ENCODE data around the gene PWWP2B. TPM values are rescaled to one million over a fixed set of nuclear protein-coding genes. Genes with fewer than 3 reads are reported as not detected.

Gene PWWP2B
- total and polyA plus RNA-seq, 10 of the 15 experiments (the other 5 are each of a cell fraction or from before 2014, with no cell fraction given) = 0.04 to 0.87 (median 0.35) TPM; not detected in 4

GRCh38 chr10:132434405-132435005 lies 37.5 kb downstream of the PWWP2B start:
- in situ Hi-C loops (cut with MboI) = no loop called here
- no TSS peak for BruUV-seq (replicated peaks)

More at GRCh38 chr10:132434405-132435005, 37.5 kb downstream of the PWWP2B start:
- H3K4me3 ChIP-seq = no peak overlapping the region
- intact Hi-C loops (cut with micrococcal nuclease; ENCODE audit: unreplicated experiment) = no loop called here
- no peak overlapping the region for H3K27ac ChIP-seq (ENCODE audit: control insufficient read depth, insufficient read depth)
- H3K36me3 ChIP-seq (ENCODE audit: control insufficient read depth in 2 of 2, insufficient read depth in 2 of 2, low read length in 1 of 2) = no peaks in the 10 kb centered on the region
- H3K4me1 ChIP-seq (ENCODE audit: control insufficient read depth, insufficient read depth, low read length) = no peaks in the 10 kb centered on the region
- 0 out of 2 replicates have a peak overlapping the region, but pooled peaks have one; percentile 20 for H3K9ac ChIP-seq (ENCODE audit: control insufficient read depth, insufficient read depth, low read length)
- peak overlapping the region; percentile 88 for H2AFZ ChIP-seq (ENCODE audit: control insufficient read depth, low read depth, low read length)
- H3K9me3 ChIP-seq (replicated peaks; ENCODE audit: control insufficient read depth, insufficient read depth, low read length) = no peaks in the 10 kb centered on the region
- 30% methylated on average over 12 of the region's 12 CpGs for WGBS (ENCODE audit: insufficient coverage, insufficient replicate concordance, low lambda C conversion rate, missing lambda C conversion rate)
- no peaks in the 10 kb centered on the region for H4K20me1 ChIP-seq (ENCODE audit: control insufficient read depth, insufficient read depth)
- no peaks in the 10 kb centered on the region for H3K79me2 ChIP-seq (ENCODE audit: control insufficient read depth, insufficient read depth, low read length)
- ChIA-PET RAD21 (ENCODE audit: unreplicated experiment) (no interaction called here), SMC1A (ENCODE audit: uncharacterized antibody, unreplicated experiment) (no interaction called here), POLR2A (no interaction called here), CTCF (no interaction called here)
- no peaks in the 10 kb centered on the region for H3K27me3 ChIP-seq (replicated peaks in 1 of 2; ENCODE audit: control insufficient read depth in 2 of 2, insufficient read depth in 2 of 2, low read length in 1 of 2)
- no peak for DNase-seq (ENCODE audit: low read depth, low spot score)
- 0 out of 3 replicates have a peak, but pooled peaks have one; percentile 35 for ATAC-seq
- no peak for FAIRE-seq
- TF ChIP-seq GABPA (IDR thresholded peaks at IDR 0.05; ENCODE audit: low read depth) (peak; percentile 90), SPI1 (IDR thresholded peaks at IDR 0.05; ENCODE audit: borderline replicate concordance, insufficient read depth, low read depth, low read length) (peak; percentile 70; the same call in 1 of the 2 replicates), MYC (IDR thresholded peaks at IDR 0.05; ENCODE audit: insufficient read depth, insufficient read length, insufficient replicate concordance, low read length, severe bottlenecking) (no peak), ZBTB40 (IDR thresholded peaks at IDR 0.05; ENCODE audit: borderline replicate concordance) (peak; percentile 67; the same call in 1 of the 2 replicates)
- TF ChIP-seq, protein P1, sequence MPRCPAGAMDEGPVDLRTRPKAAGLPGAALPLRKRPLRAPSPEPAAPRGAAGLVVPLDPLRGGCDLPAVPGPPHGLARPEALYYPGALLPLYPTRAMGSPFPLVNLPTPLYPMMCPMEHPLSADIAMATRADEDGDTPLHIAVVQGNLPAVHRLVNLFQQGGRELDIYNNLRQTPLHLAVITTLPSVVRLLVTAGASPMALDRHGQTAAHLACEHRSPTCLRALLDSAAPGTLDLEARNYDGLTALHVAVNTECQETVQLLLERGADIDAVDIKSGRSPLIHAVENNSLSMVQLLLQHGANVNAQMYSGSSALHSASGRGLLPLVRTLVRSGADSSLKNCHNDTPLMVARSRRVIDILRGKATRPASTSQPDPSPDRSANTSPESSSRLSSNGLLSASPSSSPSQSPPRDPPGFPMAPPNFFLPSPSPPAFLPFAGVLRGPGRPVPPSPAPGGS (IDR thresholded peaks at IDR 0.05; ENCODE audit: borderline replicate concordance, insufficient read depth, low read depth, low read length, poor library complexity, severe bottlenecking) = no peak
- TF ChIP-seq, protein P2, sequence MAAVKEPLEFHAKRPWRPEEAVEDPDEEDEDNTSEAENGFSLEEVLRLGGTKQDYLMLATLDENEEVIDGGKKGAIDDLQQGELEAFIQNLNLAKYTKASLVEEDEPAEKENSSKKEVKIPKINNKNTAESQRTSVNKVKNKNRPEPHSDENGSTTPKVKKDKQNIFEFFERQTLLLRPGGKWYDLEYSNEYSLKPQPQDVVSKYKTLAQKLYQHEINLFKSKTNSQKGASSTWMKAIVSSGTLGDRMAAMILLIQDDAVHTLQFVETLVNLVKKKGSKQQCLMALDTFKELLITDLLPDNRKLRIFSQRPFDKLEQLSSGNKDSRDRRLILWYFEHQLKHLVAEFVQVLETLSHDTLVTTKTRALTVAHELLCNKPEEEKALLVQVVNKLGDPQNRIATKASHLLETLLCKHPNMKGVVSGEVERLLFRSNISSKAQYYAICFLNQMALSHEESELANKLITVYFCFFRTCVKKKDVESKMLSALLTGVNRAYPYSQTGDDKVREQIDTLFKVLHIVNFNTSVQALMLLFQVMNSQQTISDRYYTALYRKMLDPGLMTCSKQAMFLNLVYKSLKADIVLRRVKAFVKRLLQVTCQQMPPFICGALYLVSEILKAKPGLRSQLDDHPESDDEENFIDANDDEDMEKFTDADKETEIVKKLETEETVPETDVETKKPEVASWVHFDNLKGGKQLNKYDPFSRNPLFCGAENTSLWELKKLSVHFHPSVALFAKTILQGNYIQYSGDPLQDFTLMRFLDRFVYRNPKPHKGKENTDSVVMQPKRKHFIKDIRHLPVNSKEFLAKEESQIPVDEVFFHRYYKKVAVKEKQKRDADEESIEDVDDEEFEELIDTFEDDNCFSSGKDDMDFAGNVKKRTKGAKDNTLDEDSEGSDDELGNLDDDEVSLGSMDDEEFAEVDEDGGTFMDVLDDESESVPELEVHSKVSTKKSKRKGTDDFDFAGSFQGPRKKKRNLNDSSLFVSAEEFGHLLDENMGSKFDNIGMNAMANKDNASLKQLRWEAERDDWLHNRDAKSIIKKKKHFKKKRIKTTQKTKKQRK (IDR thresholded peaks at IDR 0.05; ENCODE audit: low read depth, low read length) = 0 out of 2 replicates have a peak, but pooled peaks have one; percentile 41
- H3K4me2 ChIP-seq (ENCODE audit: control insufficient read depth, insufficient read depth) = peak overlapping the region; percentile 60; the same call in 1 of the 2 replicates
